Raji (cell line): ENCODE data around the gene TM2D3.

ENCODE experiments used
- POLR2A ChIP-seq: IDR thresholded peaks from 2 replicates; pipeline ENCODE4 v1.6.1; 2011; ENCODE audit warnings: low read depth, low read length, control low read depth; ENCODE audit not compliant: insufficient read depth

Gene TM2D3

GRCh38 chr15:101652098-101652785, at the start of gene TM2D3:
Gene TM2D3 (minus strand): TSS chr15:101652381. CDS start chr15:101652361, 20 bp downstream.
- TF ChIP-seq POLR2A, result peak; percentile 94

- no peak for TF ChIP-seq POLR2A
These were observed 46.1 kb upstream of the TM2D3 start for GRCh38 chr15:101698314-101698713.

GRCh38 chr15:101697488-101697887, 45.3 kb upstream of the TM2D3 start:
- no peak for TF ChIP-seq POLR2A

GRCh38 chr15:101696829-101697228, 44.6 kb upstream of the TM2D3 start:
- no peak for TF ChIP-seq POLR2A

- no peak for TF ChIP-seq POLR2A
These were observed 42.1 kb upstream of the TM2D3 start for GRCh38 chr15:101694261-101694660.

- TF ChIP-seq POLR2A, result no peak
These were observed 40.8 kb upstream of the TM2D3 start for GRCh38 chr15:101692801-101693598.

GRCh38 chr15:101689901-101690300, 37.7 kb upstream of the TM2D3 start:
- TF ChIP-seq POLR2A, result no peak

- no peak for TF ChIP-seq POLR2A
These were observed 34.5 kb upstream of the TM2D3 start for GRCh38 chr15:101686718-101687117.

GRCh38 chr15:101684877-101685276, 32.7 kb upstream of the TM2D3 start:
- no peak for TF ChIP-seq POLR2A

GRCh38 chr15:101684384-101684783, 32.2 kb upstream of the TM2D3 start:
- no peak for TF ChIP-seq POLR2A

GRCh38 chr15:101679806-101680205, 27.6 kb upstream of the TM2D3 start:
- no peak for TF ChIP-seq POLR2A

- TF ChIP-seq POLR2A, result no peak
These were observed 24.7 kb upstream of the TM2D3 start for GRCh38 chr15:101676921-101677329.

GRCh38 chr15:101675796-101676582, 23.8 kb upstream of the TM2D3 start:
- TF ChIP-seq POLR2A, result no peak

- TF ChIP-seq POLR2A, result no peak
These were observed 22.8 kb upstream of the TM2D3 start for GRCh38 chr15:101675015-101675414.

GRCh38 chr15:101672298-101672697, 20.1 kb upstream of the TM2D3 start:
- no peak for TF ChIP-seq POLR2A

GRCh38 chr15:101669744-101670143, 17.6 kb upstream of the TM2D3 start:
- TF ChIP-seq POLR2A, result no peak

- no peak for TF ChIP-seq POLR2A
These were observed 15.7 kb upstream of the TM2D3 start for GRCh38 chr15:101667881-101668280.
